Measurements from ENCODE around the gene MARCHF9.
A peak's percentile ranks its signal among the peaks of the same experiment; 100 is the strongest.
"Not testable (repeated sequence)": the region's sequence is repeated elsewhere in the genome, so short reads cannot be mapped to it uniquely, and the experiment has no call there.

Gene MARCHF9

GRCh38 chr12:57769594-57769993 lies 14.7 kb downstream of the MARCHF9 start:
- DNase-seq (ENCODE audit: low read depth): no peak

- DNase-seq (ENCODE audit: low read depth): no peak
Observed at GRCh38 chr12:57770734-57771133, 15.8 kb downstream of the MARCHF9 start.

GRCh38 chr12:57771236-57771872 lies 16.5 kb downstream of the MARCHF9 start:
- peak; percentile 82 for DNase-seq (ENCODE audit: low read depth)

GRCh38 chr12:57771873-57772428 lies 17.0 kb downstream of the MARCHF9 start, which contains the start of gene METTL1:
METTL1 (minus strand) TSS chr12:57772105; CDS start chr12:57772083, 22 bp downstream.
- DNase-seq (ENCODE audit: low read depth): peak; percentile 91

GRCh38 chr12:57772429-57773322 lies 17.8 kb downstream of the MARCHF9 start, which contains the start of gene EEF1AKMT3:
EEF1AKMT3 (plus strand) TSS chr12:57772614; CDS start chr12:57772725, 111 bp downstream.
- no peak for DNase-seq (ENCODE audit: low read depth)

- DNase-seq (ENCODE audit: low read depth): not testable (repeated sequence)
Observed at GRCh38 chr12:57774634-57775033, 19.7 kb downstream of the MARCHF9 start.

- DNase-seq (ENCODE audit: low read depth): no peak
Observed at GRCh38 chr12:57775044-57775443, 20.1 kb downstream of the MARCHF9 start.

GRCh38 chr12:57775563-57776246 lies 20.8 kb downstream of the MARCHF9 start:
- DNase-seq (ENCODE audit: low read depth): no peak

- DNase-seq (ENCODE audit: low read depth): no peak
Observed at GRCh38 chr12:57776247-57776587, 21.3 kb downstream of the MARCHF9 start.

GRCh38 chr12:57777367-57777766 lies 22.5 kb downstream of the MARCHF9 start:
- DNase-seq (ENCODE audit: low read depth): no peak

- no peak for DNase-seq (ENCODE audit: low read depth)
Observed at GRCh38 chr12:57777911-57778310, 23.0 kb downstream of the MARCHF9 start.

GRCh38 chr12:57779736-57780135 lies 24.8 kb downstream of the MARCHF9 start:
- DNase-seq (ENCODE audit: low read depth): no peak

GRCh38 chr12:57780284-57780897 lies 25.5 kb downstream of the MARCHF9 start:
- no peak for DNase-seq (ENCODE audit: low read depth)

- DNase-seq (ENCODE audit: low read depth): no peak
Observed at GRCh38 chr12:57781244-57781643, 26.3 kb downstream of the MARCHF9 start.

GRCh38 chr12:57781801-57782200 lies 26.9 kb downstream of the MARCHF9 start:
- no peak for DNase-seq (ENCODE audit: low read depth)

GRCh38 chr12:57782243-57782607 lies 27.3 kb downstream of the MARCHF9 start:
- no peak for DNase-seq (ENCODE audit: low read depth)

- peak; percentile 94 for DNase-seq (ENCODE audit: low read depth)
Observed at GRCh38 chr12:57782608-57783465, 27.9 kb downstream of the MARCHF9 start, which contains the start of gene TSFM. TSFM (plus strand) TSS chr12:57782787; CDS start chr12:57782802, 15 bp downstream.

GRCh38 chr12:57783466-57783801 lies 28.5 kb downstream of the MARCHF9 start:
- DNase-seq (ENCODE audit: low read depth): no peak

GRCh38 chr12:57783861-57784260 lies 29.0 kb downstream of the MARCHF9 start:
- DNase-seq (ENCODE audit: low read depth): no peak

- no peak for DNase-seq (ENCODE audit: low read depth)
Observed at GRCh38 chr12:57793920-57794319, 39.0 kb downstream of the MARCHF9 start.

GRCh38 chr12:57795354-57795753 lies 40.5 kb downstream of the MARCHF9 start:
- DNase-seq (ENCODE audit: low read depth): no peak

Measured in activated T-cell treated with anti-CD3 and anti-CD28 coated beads for 48 hours (primary cell).